ENCODE results near the gene AJAP1.

- TF ChIP-seq, protein P1, sequence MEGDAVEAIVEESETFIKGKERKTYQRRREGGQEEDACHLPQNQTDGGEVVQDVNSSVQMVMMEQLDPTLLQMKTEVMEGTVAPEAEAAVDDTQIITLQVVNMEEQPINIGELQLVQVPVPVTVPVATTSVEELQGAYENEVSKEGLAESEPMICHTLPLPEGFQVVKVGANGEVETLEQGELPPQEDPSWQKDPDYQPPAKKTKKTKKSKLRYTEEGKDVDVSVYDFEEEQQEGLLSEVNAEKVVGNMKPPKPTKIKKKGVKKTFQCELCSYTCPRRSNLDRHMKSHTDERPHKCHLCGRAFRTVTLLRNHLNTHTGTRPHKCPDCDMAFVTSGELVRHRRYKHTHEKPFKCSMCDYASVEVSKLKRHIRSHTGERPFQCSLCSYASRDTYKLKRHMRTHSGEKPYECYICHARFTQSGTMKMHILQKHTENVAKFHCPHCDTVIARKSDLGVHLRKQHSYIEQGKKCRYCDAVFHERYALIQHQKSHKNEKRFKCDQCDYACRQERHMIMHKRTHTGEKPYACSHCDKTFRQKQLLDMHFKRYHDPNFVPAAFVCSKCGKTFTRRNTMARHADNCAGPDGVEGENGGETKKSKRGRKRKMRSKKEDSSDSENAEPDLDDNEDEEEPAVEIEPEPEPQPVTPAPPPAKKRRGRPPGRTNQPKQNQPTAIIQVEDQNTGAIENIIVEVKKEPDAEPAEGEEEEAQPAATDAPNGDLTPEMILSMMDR (IDR thresholded peaks at IDR 0.05; ENCODE audit: poor library complexity) = no peak
- TF ChIP-seq EZH2 (IDR thresholded peaks at IDR 0.05; ENCODE audit: borderline replicate concordance) (no peak), EZH2phosphoT487 (IDR thresholded peaks at IDR 0.05; ENCODE audit: low read depth, severe bottlenecking, unreplicated experiment) (no peak)
Observed at GRCh38 chr1:4801192-4801924, 146.9 kb downstream of the AJAP1 start.
